GM18909 (cell line): ENCODE data around the gene AP5Z1.

ENCODE experiments used
- ATAC-seq: cut with Tn5 transposase; IDR thresholded peaks from one replicate; pipeline ENCODE4 v1.9.1; 2021; ENCODE audit warnings: mild to moderate bottlenecking; ENCODE audit not compliant: unreplicated experiment, poor library complexity

AP5Z1 gene

GRCh38 chr7:4745265-4745919 is 30.0 kb upstream of the AP5Z1 start:
- peak; percentile 26 for ATAC-seq

- no peak for ATAC-seq
Measured at GRCh38 chr7:4745971-4746919, 29.2 kb upstream of the AP5Z1 start.

GRCh38 chr7:4747013-4747412 is 28.4 kb upstream of the AP5Z1 start:
- no peak for ATAC-seq

- ATAC-seq = no peak
Measured at GRCh38 chr7:4747746-4748145, 27.7 kb upstream of the AP5Z1 start.

GRCh38 chr7:4748231-4748681 is 27.2 kb upstream of the AP5Z1 start:
- ATAC-seq = no peak

GRCh38 chr7:4749363-4749762 is 26.1 kb upstream of the AP5Z1 start:
- no peak for ATAC-seq

GRCh38 chr7:4749798-4750197 is 25.6 kb upstream of the AP5Z1 start:
- ATAC-seq = no peak

GRCh38 chr7:4751398-4751947 is 23.9 kb upstream of the AP5Z1 start:
- ATAC-seq = no peak

- ATAC-seq = peak; percentile 87
Measured at GRCh38 chr7:4753598-4754432, 21.6 kb upstream of the AP5Z1 start.

GRCh38 chr7:4754433-4755010 is 20.9 kb upstream of the AP5Z1 start:
- no peak for ATAC-seq

GRCh38 chr7:4755045-4755444 is 20.4 kb upstream of the AP5Z1 start:
- ATAC-seq = no peak

- no peak for ATAC-seq
Measured at GRCh38 chr7:4758111-4758510, 17.3 kb upstream of the AP5Z1 start.

GRCh38 chr7:4758791-4759190 is 16.6 kb upstream of the AP5Z1 start:
- ATAC-seq = no peak

GRCh38 chr7:4759211-4759610 is 16.2 kb upstream of the AP5Z1 start:
- no peak for ATAC-seq

GRCh38 chr7:4760952-4761351 is 14.5 kb upstream of the AP5Z1 start:
- no peak for ATAC-seq

- no peak for ATAC-seq
Measured at GRCh38 chr7:4762121-4763055, 13.0 kb upstream of the AP5Z1 start.

- no peak for ATAC-seq
Measured at GRCh38 chr7:4763091-4763793, 12.2 kb upstream of the AP5Z1 start.

GRCh38 chr7:4763794-4764185 is 11.6 kb upstream of the AP5Z1 start:
- ATAC-seq = no peak
